Measurements from ENCODE around the gene ARG1.

GRCh38 chr6:131594074-131594473 lies 21.0 kb downstream of the ARG1 start:
- TF ChIP-seq EZH2 (IDR thresholded peaks at IDR 0.05; ENCODE audit: low read depth) (no peak), CTCF (conservative IDR thresholded peaks at IDR 0.05) (no peak)
